GM23338 (cell line): Measurements from ENCODE around the gene COL24A1. TPM values are rescaled to one million over a fixed set of nuclear protein-coding genes. Genes with fewer than 3 reads are reported as not detected.

Source experiments
- ATAC-seq: fragments of 200-7000 bp; cut with Tn5 transposase; 3 replicates; pipeline ENCODE4 v1.9.1; 2020
- DNase-seq: peaks from one replicate; pipeline ENCODE4 v3.0.0-alpha.2; 2015; ENCODE audit warnings: low spot score
- H2AFZ ChIP-seq: fragments of 200-600 bp; sonication (generic); 2 replicates; pipeline ENCODE4 v1.8.0; 2016; ENCODE audit warnings: antibody characterized with exemption, mild to moderate bottlenecking, moderate library complexity
- H3F3A ChIP-seq: fragments of 200-600 bp; sonication (generic); replicated peaks from 2 replicates; pipeline ENCODE4 v1.8.0; 2017; ENCODE audit warnings: antibody characterized with exemption, mixed run types, low read depth
- H3K27ac ChIP-seq: fragments of 200-600 bp; sonication (generic); 2 replicates; pipeline ENCODE4 v1.6.1; 2016; ENCODE audit warnings: low read depth
- H3K27me3 ChIP-seq: fragments of 200-600 bp; sonication (generic); 2 replicates; pipeline ENCODE4 v1.8.0; 2016; ENCODE audit warnings: mild to moderate bottlenecking, mixed run types, moderate library complexity; ENCODE audit not compliant: insufficient read depth
- H3K36me3 ChIP-seq: fragments of 200-600 bp; sonication (generic); 2 replicates; pipeline ENCODE4 v1.8.0; 2016; ENCODE audit warnings: mild to moderate bottlenecking; ENCODE audit not compliant: insufficient read depth
- H3K4me1 ChIP-seq: fragments of 200-600 bp; sonication (generic); 2 replicates; pipeline ENCODE4 v1.8.0; 2016; ENCODE audit warnings: mild to moderate bottlenecking, moderate library complexity; ENCODE audit not compliant: insufficient read depth
- H3K4me2 ChIP-seq: fragments of 200-600 bp; sonication (generic); 2 replicates; pipeline ENCODE4 v1.7.1; 2017; ENCODE audit warnings: mixed run types
- H3K4me3 ChIP-seq: fragments of 200-600 bp; sonication (generic); 2 replicates; pipeline ENCODE4 v1.6.1; 2016; ENCODE audit warnings: mixed run types
- H3K79me2 ChIP-seq: fragments of 200-600 bp; sonication (generic); replicated peaks from 2 replicates; pipeline ENCODE4 v1.8.0; 2017; ENCODE audit warnings: mild to moderate bottlenecking; ENCODE audit not compliant: insufficient read depth
- H3K9me2 ChIP-seq: fragments of 200-600 bp; sonication (generic); 2 replicates; pipeline ENCODE4 v1.8.0; 2017; ENCODE audit not compliant: insufficient read depth
- H4K20me1 ChIP-seq: fragments of 200-600 bp; sonication (generic); replicated peaks from 2 replicates; pipeline ENCODE4 v1.8.0; 2017; ENCODE audit warnings: mild to moderate bottlenecking; ENCODE audit not compliant: insufficient read depth
- H3K27ac Mint-ChIP-seq: 2 replicates; pipeline ENCODE4 v1.8.0; 2020; ENCODE audit warnings: inconsistent platforms, mild to moderate bottlenecking, moderate library complexity, mixed read lengths
- H3K27me3 Mint-ChIP-seq: 3 replicates; pipeline ENCODE4 v1.8.0; 2022; ENCODE audit warnings: low read depth, mild to moderate bottlenecking, moderate library complexity, mixed read lengths, inconsistent platforms; ENCODE audit not compliant: insufficient read depth, poor library complexity
- H3K36me3 Mint-ChIP-seq: 3 replicates; pipeline ENCODE4 v1.8.0; 2021; ENCODE audit warnings: low read depth, mild to moderate bottlenecking, inconsistent platforms, moderate library complexity, mixed read lengths
- H3K4me1 Mint-ChIP-seq: 3 replicates; pipeline ENCODE4 v1.8.0; 2020; ENCODE audit warnings: mild to moderate bottlenecking, inconsistent platforms, mixed read lengths
- H3K4me3 Mint-ChIP-seq: 3 replicates; pipeline ENCODE4 v1.8.0; 2021; ENCODE audit warnings: moderate library complexity, mild to moderate bottlenecking, inconsistent platforms, mixed read lengths
- H3K9me3 Mint-ChIP-seq: 3 replicates; pipeline ENCODE4 v1.8.0; 2020; ENCODE audit warnings: moderate library complexity, mild to moderate bottlenecking, inconsistent platforms, mixed read lengths
- CREB1 ChIP-seq: fragments of 250-450 bp; sonication (Bioruptor Pico); IDR thresholded peaks from 2 replicates; pipeline ENCODE4 v1.5.0; 2020; ENCODE audit warnings: low read depth, mild to moderate bottlenecking, moderate library complexity
- CTCF ChIP-seq, 2 experiments: fragments of 200-600 bp in 1 of 2; sonication (generic) in 1 of 2; conservative IDR thresholded peaks; 2 replicates each; pipeline versions ENCODE4 v1.5.1 to v1.6.1; 2016 to 2017; ENCODE audit warnings: antibody characterized with exemption in 2 of 2, low read depth in 2 of 2, mild to moderate bottlenecking in 2 of 2, moderate library complexity in 1 of 2
- ETS1 ChIP-seq: IDR thresholded peaks from 2 replicates; pipeline ENCODE4 v1.6.1; 2016; ENCODE audit warnings: antibody characterized with exemption
- EZH2 ChIP-seq: fragments of 200-600 bp; sonication (generic); IDR thresholded peaks from one replicate; pipeline ENCODE4 v1.8.0; 2017; ENCODE audit warnings: antibody characterized with exemption, mild to moderate bottlenecking, low read depth; ENCODE audit not compliant: unreplicated experiment
- EZH2phosphoT487 ChIP-seq: fragments of 200-600 bp; sonication (generic); IDR thresholded peaks from one replicate; pipeline ENCODE4 v1.8.1; 2018; ENCODE audit warnings: antibody characterized with exemption; ENCODE audit not compliant: unreplicated experiment
- JUNB ChIP-seq: IDR thresholded peaks from one replicate; pipeline ENCODE4 v1.6.1; 2016; ENCODE audit warnings: antibody characterized with exemption; ENCODE audit not compliant: unreplicated experiment
- NANOG ChIP-seq: IDR thresholded peaks from 2 replicates; pipeline ENCODE4 v1.6.1; 2016; ENCODE audit warnings: antibody characterized with exemption, borderline replicate concordance
- POLR2AphosphoS5 ChIP-seq: IDR thresholded peaks from 2 replicates; pipeline ENCODE4 v1.6.1; 2016; ENCODE audit warnings: antibody characterized with exemption, low read depth
- REST ChIP-seq: IDR thresholded peaks from one replicate; pipeline ENCODE4 v1.6.1; 2018; ENCODE audit warnings: antibody characterized with exemption; ENCODE audit not compliant: unreplicated experiment
- STAT1 ChIP-seq: IDR thresholded peaks from one replicate; pipeline ENCODE4 v1.6.1; 2016; ENCODE audit warnings: antibody characterized with exemption; ENCODE audit not compliant: unreplicated experiment
- ZNF114 ChIP-seq: fragments of 250-450 bp; sonication (Bioruptor Pico); IDR thresholded peaks from 2 replicates; pipeline ENCODE4 v1.5.0; 2020; ENCODE audit warnings: mild to moderate bottlenecking, moderate library complexity
- ZNF331 ChIP-seq: fragments of 250-450 bp; sonication (Bioruptor Pico); IDR thresholded peaks from 2 replicates; pipeline ENCODE4 v1.5.0; 2020; ENCODE audit warnings: low read depth, mild to moderate bottlenecking, moderate library complexity
- polyA plus RNA-seq: library from polyadenylated mRNA; unstranded; fragments of >200 nt; fragmentation: Nextera tagmentation; extraction: Ambion mirVana; gene quantifications from 2 replicates; pipeline ENCODE4 v1.2.1, GENCODE V29; 2016
- total RNA-seq: library from RNA; depleted of rRNA; stranded (reverse); fragments of >200 nt; shearing (Covaris generic); gene quantifications from 2 replicates; pipeline ENCODE4 v1.2.3, GENCODE V29; 2014

Gene COL24A1
- total and polyA plus RNA-seq, 2 experiments from 2014 or later, result 1.2 to 2.1 TPM

GRCh38 chr1:86197206-86197855, 40.8 kb upstream of the COL24A1 start (continued):
- TF ChIP-seq CTCF (conservative IDR thresholded peaks at IDR 0.05; ENCODE audit: low read depth in 2 of 2), result no peak
- no peak for TF ChIP-seq POLR2AphosphoS5

- H3K27me3 ChIP-seq, result no peaks in the 10 kb centered on the region
- DNase-seq, result peak; percentile 6
- H3K27ac ChIP-seq, result no peak overlapping the region
- Mint-ChIP-seq H3K27me3 (peaks cover 2% of the 10 kb centered on the region), H3K9me3 (no peaks in the 10 kb centered on the region), H3K4me1 (peaks cover 30% of the 10 kb centered on the region), H3K36me3 (no peaks in the 10 kb centered on the region), H3K27ac (no peak overlapping the region), H3K4me3 (no peak overlapping the region)
- no peaks in the 10 kb centered on the region for H4K20me1 ChIP-seq
- no peak overlapping the region for H2AFZ ChIP-seq
- ATAC-seq, result peak; percentile 30; the same call in 1 of the 3 replicates
- no peak overlapping the region for H3K4me3 ChIP-seq
- H3K79me2 ChIP-seq, result no peaks in the 10 kb centered on the region
- H3F3A ChIP-seq, result no peaks in the 10 kb centered on the region
- TF ChIP-seq CREB1 (CRISPR knock-in tag) (no peak), ZNF331 (no peak), EZH2 (no peak), NANOG (no peak), JUNB (no peak), ETS1 (no peak)
- H3K4me1 ChIP-seq, result peaks cover 22% of the 10 kb centered on the region
- H3K36me3 ChIP-seq, result no peaks in the 10 kb centered on the region
- H3K4me2 ChIP-seq, result no peak overlapping the region
- H3K9me2 ChIP-seq, result no peaks in the 10 kb centered on the region
Observed at GRCh38 chr1:86195281-86195680, 38.7 kb upstream of the COL24A1 start.

GRCh38 chr1:86194491-86195034, 38.0 kb upstream of the COL24A1 start:
- peaks cover 30% of the 10 kb centered on the region for H3K4me1 Mint-ChIP-seq
- no peak for DNase-seq
- Histone ChIP-seq H3K9me2 (no peaks in the 10 kb centered on the region), H3K4me1 (peaks cover 22% of the 10 kb centered on the region), H3K36me3 (no peaks in the 10 kb centered on the region), H3K4me3 (no peak overlapping the region), H3K27me3 (no peaks in the 10 kb centered on the region), H3K4me2 (no peak overlapping the region), H4K20me1 (no peaks in the 10 kb centered on the region), H2AFZ (peak overlapping the region; percentile 26; the same call in 1 of the 2 replicates), H3K27ac (no peak overlapping the region), H3K79me2 (no peaks in the 10 kb centered on the region), H3F3A (no peaks in the 10 kb centered on the region)
- no peak overlapping the region for H3K4me3 Mint-ChIP-seq
- no peaks in the 10 kb centered on the region for H3K9me3 Mint-ChIP-seq
- no peaks in the 10 kb centered on the region for H3K36me3 Mint-ChIP-seq
- H3K27me3 Mint-ChIP-seq, result peaks cover 2% of the 10 kb centered on the region
- no peak overlapping the region; the same call in 1 of the 2 replicates for H3K27ac Mint-ChIP-seq
- ATAC-seq, result no peak
- TF ChIP-seq REST (no peak), STAT1 (no peak), JUNB (no peak), CREB1 (CRISPR knock-in tag) (no peak), ZNF114 (CRISPR knock-in tag) (no peak), EZH2phosphoT487 (no peak)
